Mucosa of stomach (tissue), 1 donor: ENCODE measurements around the gene MKRN2OS.
A peak's percentile ranks its signal among the peaks of the same experiment; 100 is the strongest.
"Not testable (repeated sequence)": the region's sequence is repeated elsewhere in the genome, so short reads cannot be mapped to it uniquely, and the experiment has no call there.

Experiments used
- H3K27me3 ChIP-seq: one replicate; pipeline ENCODE4 v1.7.0; 2013; ENCODE audit warnings: mild to moderate bottlenecking, low read length; ENCODE audit not compliant: control insufficient read depth, insufficient read depth
- H3K36me3 ChIP-seq: one replicate; pipeline ENCODE4 v1.7.0; 2013; ENCODE audit warnings: low read length; ENCODE audit not compliant: control insufficient read depth, insufficient read depth
- H3K4me1 ChIP-seq: one replicate; pipeline ENCODE4 v1.7.0; 2013; ENCODE audit warnings: mild to moderate bottlenecking, low read length; ENCODE audit not compliant: control insufficient read depth, insufficient read depth
- H3K4me3 ChIP-seq: one replicate; pipeline ENCODE4 v1.7.0; 2013; ENCODE audit warnings: low read length
- H3K9ac ChIP-seq: one replicate; pipeline ENCODE4 v1.7.0; 2013; ENCODE audit warnings: mild to moderate bottlenecking, low read length, moderate library complexity
- H3K9me3 ChIP-seq: one replicate; pipeline ENCODE4 v1.7.0; 2013; ENCODE audit warnings: mild to moderate bottlenecking, low read length, moderate library complexity; ENCODE audit not compliant: control insufficient read depth
- donor health status: Pancreatic carcinoma.

Gene MKRN2OS

DNA sequence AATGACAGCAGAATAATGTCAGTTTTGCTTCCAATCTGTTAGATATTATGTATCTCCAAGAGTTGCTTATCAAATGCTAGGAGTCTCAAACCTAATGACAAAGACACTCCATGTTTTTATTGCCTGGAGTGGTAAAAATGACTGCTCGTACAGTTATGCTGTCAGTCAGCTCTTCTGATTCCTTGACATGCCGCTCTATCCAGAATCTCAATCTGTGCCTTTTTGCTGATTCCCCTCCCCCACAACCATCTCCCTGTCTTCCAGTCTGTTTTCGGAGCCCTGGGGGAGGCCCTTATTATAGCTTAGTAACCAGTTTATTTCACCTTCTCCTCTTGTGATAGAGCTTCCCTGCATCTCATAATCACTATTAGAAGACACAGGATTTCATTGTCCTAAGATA lies 14.2 kb upstream of the MKRN2OS start:
- no peaks in the 10 kb centered on the region for H3K27me3 ChIP-seq
- no peak overlapping the region for H3K9ac ChIP-seq
- no peaks in the 10 kb centered on the region for H3K36me3 ChIP-seq
- H3K4me1 ChIP-seq, result peaks cover 9% of the 10 kb centered on the region
- no peak overlapping the region for H3K4me3 ChIP-seq
- H3K9me3 ChIP-seq, result no peaks in the 10 kb centered on the region

- Histone ChIP-seq H3K4me1 (peaks cover 9% of the 10 kb centered on the region), H3K9me3 (no peaks in the 10 kb centered on the region), H3K4me3 (no peak overlapping the region), H3K27me3 (peaks cover 5% of the 10 kb centered on the region), H3K36me3 (no peaks in the 10 kb centered on the region), H3K9ac (no peak overlapping the region)
Measured at GRCh38 chr3:12558706-12559105, 13.4 kb upstream of the MKRN2OS start.

DNA sequence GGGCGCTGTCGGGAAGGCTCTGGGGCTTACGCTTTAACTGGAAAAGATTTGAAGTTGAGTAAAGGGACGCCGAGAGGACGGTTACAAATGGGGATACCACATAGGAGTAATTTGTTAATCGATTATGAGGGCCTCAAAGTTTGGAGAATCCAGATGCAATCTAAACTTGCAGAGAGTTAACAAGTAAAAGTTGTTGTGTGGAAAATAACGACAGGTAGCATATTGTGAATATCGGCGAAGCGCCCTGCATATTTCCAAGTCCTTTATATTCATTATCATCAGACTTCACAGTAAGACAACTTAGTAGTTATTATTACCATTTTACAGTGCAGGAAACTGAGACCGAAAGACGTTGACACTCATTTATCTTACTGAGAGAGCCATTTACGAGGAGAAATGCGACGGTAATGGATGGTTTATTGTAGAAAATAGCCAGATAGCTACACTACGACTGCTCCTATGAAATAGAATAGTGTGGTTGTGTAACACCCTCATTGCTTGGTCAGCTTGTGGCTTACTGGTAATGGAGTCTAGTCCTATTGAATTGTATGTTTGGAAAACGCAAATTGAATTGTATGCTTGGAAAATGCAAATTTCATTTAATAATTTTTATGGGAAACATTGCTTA lies 12.3 kb upstream of the MKRN2OS start:
- Histone ChIP-seq H3K27me3 (peaks cover 12% of the 10 kb centered on the region), H3K4me1 (peaks cover 9% of the 10 kb centered on the region), H3K9ac (peak overlapping the region; percentile 89), H3K9me3 (no peaks in the 10 kb centered on the region), H3K36me3 (no peaks in the 10 kb centered on the region), H3K4me3 (peak overlapping the region; percentile 83)

GRCh38 chr3:12556690-12557472 lies 11.6 kb upstream of the MKRN2OS start, which contains the start of gene MKRN2:
MKRN2 (plus strand) TSS chr3:12557087; CDS start chr3:12557151, 64 bp downstream.
- Histone ChIP-seq H3K36me3 (no peaks in the 10 kb centered on the region), H3K4me3 (peak within 1 kb of the TSS; percentile 83), H3K4me1 (peaks cover 9% of the 10 kb centered on the region), H3K9ac (peak within 1 kb of the TSS; percentile 89), H3K27me3 (peaks cover 13% of the 10 kb centered on the region), H3K9me3 (no peaks in the 10 kb centered on the region)

GRCh38 chr3:12556314-12556689 lies 11.0 kb upstream of the MKRN2OS start:
- Histone ChIP-seq H3K4me3 (peak overlapping the region; percentile 83), H3K36me3 (no peaks in the 10 kb centered on the region), H3K9ac (peak overlapping the region; percentile 69), H3K27me3 (peaks cover 13% of the 10 kb centered on the region), H3K9me3 (no peaks in the 10 kb centered on the region), H3K4me1 (peaks cover 9% of the 10 kb centered on the region)

DNA sequence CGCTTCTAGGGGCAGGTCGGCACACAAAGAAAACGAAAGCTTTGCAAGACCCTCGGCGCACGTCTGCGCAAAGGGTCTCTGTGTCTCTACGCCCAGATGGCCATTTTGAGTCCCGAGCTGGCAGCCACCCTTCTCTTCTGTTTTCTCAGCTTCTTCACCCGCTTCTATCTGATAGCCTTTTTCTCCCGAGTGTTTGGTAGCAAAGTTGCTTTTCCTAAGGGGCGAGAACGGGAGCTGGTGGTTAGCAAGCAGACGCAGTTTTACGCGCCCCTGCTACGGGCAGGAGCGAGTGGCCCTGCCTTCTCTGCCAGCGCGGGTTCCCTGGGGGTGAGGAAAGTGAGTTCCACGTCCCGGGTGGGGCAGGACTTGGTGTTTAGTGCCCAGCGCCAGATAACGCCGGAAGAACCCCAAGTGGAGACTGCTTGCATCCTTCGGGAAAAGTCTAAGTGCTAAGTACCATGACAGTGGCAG lies 8.7 kb upstream of the MKRN2OS start:
- Histone ChIP-seq H3K4me3 (peak overlapping the region; percentile 56), H3K27me3 (peaks cover 17% of the 10 kb centered on the region), H3K9ac (peak overlapping the region; percentile 68), H3K9me3 (no peaks in the 10 kb centered on the region), H3K4me1 (peaks cover 9% of the 10 kb centered on the region), H3K36me3 (no peaks in the 10 kb centered on the region)

DNA sequence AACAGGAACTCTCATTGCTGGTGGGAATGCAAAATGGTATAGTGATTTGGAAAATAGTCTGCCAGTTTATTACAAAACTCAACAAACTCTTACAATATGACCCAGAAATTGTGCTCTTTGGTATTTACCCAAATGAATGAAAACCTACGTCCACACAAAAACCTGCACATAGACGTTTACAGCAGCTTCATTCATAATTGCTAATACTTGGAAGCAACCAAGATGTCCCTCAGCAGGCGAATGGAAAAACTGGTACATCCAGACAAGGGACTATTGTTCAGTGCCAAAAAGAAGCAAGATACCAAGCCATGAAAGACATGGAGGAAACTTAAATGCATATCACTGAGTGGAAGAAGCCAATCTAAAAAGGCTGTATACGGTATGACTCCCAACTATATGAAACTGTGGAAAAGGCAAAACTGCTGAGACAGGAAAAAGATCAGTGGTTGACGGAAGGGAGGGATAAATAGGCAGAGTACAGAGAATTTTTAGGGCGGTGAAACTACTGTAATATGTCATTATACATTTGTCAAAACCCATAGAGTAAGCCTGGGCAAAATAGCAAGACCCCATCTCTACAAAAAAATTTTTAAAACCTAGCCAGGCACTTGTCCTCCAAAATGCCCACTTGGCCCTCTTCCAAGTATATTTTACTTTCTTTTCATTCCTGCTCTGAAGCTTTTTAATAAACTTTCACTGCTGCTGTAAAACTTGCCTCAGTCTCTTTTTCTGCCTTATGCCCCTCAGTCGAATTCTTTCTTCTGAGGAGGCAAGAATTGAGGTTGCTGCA lies 4.9 kb upstream of the MKRN2OS start:
- Histone ChIP-seq H3K9ac (no peak overlapping the region), H3K9me3 (no peaks in the 10 kb centered on the region), H3K27me3 (peaks cover 17% of the 10 kb centered on the region), H3K36me3 (no peaks in the 10 kb centered on the region), H3K4me1 (peaks cover 6% of the 10 kb centered on the region), H3K4me3 (no peak overlapping the region)

GRCh38 chr3:12544652-12545472 lies 437 bp downstream of the MKRN2OS start:
- H3K27me3 ChIP-seq, result no peaks in the 10 kb centered on the region
- H3K36me3 ChIP-seq, result peaks cover 3% of the 10 kb centered on the region
- peaks cover 6% of the 10 kb centered on the region for H3K4me1 ChIP-seq
- peak overlapping the region; percentile 71 for H3K9ac ChIP-seq
- H3K9me3 ChIP-seq, result no peaks in the 10 kb centered on the region
- H3K4me3 ChIP-seq, result peak overlapping the region; percentile 28

GRCh38 chr3:12543497-12543896 lies 1.8 kb downstream of the MKRN2OS start:
- H3K4me1 ChIP-seq, H3K27me3 ChIP-seq, H3K9ac ChIP-seq, H3K36me3 ChIP-seq, H3K4me3 ChIP-seq, H3K9me3 ChIP-seq: not testable (repeated sequence)

DNA sequence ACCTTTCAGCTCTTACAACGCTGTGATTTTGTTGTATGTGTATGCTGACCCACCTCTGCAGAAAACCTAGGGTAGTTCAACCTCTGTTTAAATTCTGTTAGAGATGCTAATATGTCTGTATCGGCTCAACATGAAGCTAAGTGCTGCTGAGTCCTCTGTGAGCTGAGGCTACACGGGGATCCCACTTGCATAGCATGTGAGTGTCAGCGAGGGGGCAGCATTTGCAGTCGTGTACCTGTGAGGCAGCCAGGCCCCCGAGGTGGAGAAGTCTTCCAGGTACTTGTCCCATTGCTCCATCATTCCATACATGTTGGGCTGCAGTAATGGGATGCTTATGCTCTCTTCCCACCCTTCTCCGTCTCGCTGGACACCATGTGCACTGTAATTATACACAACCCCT lies 3.7 kb downstream of the MKRN2OS start:
- Histone ChIP-seq H3K36me3 (peaks cover 3% of the 10 kb centered on the region), H3K4me3 (no peak overlapping the region), H3K4me1 (peaks cover 6% of the 10 kb centered on the region), H3K9me3 (no peaks in the 10 kb centered on the region), H3K9ac (no peak overlapping the region), H3K27me3 (no peaks in the 10 kb centered on the region)

DNA sequence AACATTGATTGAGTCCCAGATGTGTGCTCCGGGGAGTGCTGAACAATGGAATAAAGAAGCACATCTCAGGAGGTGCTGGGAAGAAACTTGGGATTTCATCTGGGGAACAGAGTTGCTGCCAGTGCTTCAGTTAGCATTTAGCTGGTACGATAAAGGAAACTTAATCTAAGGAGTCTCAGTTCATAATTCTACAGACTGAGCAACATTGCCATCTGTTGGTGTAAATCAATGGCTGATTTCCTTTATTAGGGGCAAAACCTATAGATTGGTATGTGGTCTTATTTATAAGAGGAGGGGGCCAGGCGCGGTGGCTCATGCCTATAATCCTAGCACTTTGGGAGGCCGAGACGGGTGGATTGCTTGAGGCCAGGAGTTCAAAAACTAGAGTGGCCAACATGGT lies 8.9 kb downstream of the MKRN2OS start:
- peaks cover 21% of the 10 kb centered on the region for H3K4me1 ChIP-seq
- peaks cover 3% of the 10 kb centered on the region for H3K36me3 ChIP-seq
- no peak overlapping the region for H3K9ac ChIP-seq

More for the DNA sequence above, 8.9 kb downstream of the MKRN2OS start:
- no peak overlapping the region for H3K4me3 ChIP-seq
- no peaks in the 10 kb centered on the region for H3K27me3 ChIP-seq
- no peaks in the 10 kb centered on the region for H3K9me3 ChIP-seq
